Smooth muscle cell (in vitro differentiated cells): ENCODE data around the gene HERPUD1. TPM values are rescaled to one million over a fixed set of nuclear protein-coding genes. Genes with fewer than 3 reads are reported as not detected.

Source experiments
- DNase-seq: peaks from one replicate; lab custom pipeline; 2025; ENCODE audit not compliant: unreplicated experiment; lab: John Stamatoyannopoulos, UW
- H2AFZ ChIP-seq: fragments of 200-600 bp; sonication (generic); 2 replicates; pipeline ENCODE4 v1.6.0; 2016; ENCODE audit warnings: antibody characterized with exemption, low read depth, mild to moderate bottlenecking
- H3F3A ChIP-seq: fragments of 200-600 bp; sonication (generic); 2 replicates; pipeline ENCODE4 v1.6.0; 2017; ENCODE audit warnings: antibody characterized with exemption, low read depth
- H3K27ac ChIP-seq: fragments of 200-600 bp; sonication (generic); 2 replicates; pipeline ENCODE4 v1.5.1; 2016; ENCODE audit warnings: low read depth, mild to moderate bottlenecking
- H3K27me3 ChIP-seq: fragments of 200-600 bp; sonication (generic); 2 replicates; pipeline ENCODE4 v1.6.1; 2016; ENCODE audit warnings: low read depth, mild to moderate bottlenecking
- H3K36me3 ChIP-seq: fragments of 200-600 bp; sonication (generic); 2 replicates; pipeline ENCODE4 v1.5.1; 2016; ENCODE audit warnings: low read depth
- H3K4me1 ChIP-seq: fragments of 200-600 bp; sonication (generic); 2 replicates; pipeline ENCODE4 v1.5.1; 2016; ENCODE audit warnings: low read depth
- H3K4me2 ChIP-seq: fragments of 200-600 bp; sonication (generic); 2 replicates; pipeline ENCODE4 v1.6.0; 2016; ENCODE audit warnings: mild to moderate bottlenecking
- H3K4me3 ChIP-seq: fragments of 200-600 bp; sonication (generic); 2 replicates; pipeline ENCODE4 v1.5.1; 2016; ENCODE audit warnings: mild to moderate bottlenecking
- H3K79me2 ChIP-seq: fragments of 200-600 bp; sonication (generic); 2 replicates; pipeline ENCODE4 v1.6.0; 2016; ENCODE audit warnings: low read depth, mild to moderate bottlenecking
- H3K9ac ChIP-seq: fragments of 200-600 bp; sonication (generic); 2 replicates; pipeline ENCODE4 v1.6.0; 2016; ENCODE audit warnings: low read depth
- H3K9me3 ChIP-seq: fragments of 200-600 bp; sonication (generic); replicated peaks from 2 replicates; pipeline ENCODE4 v1.5.1; 2016; ENCODE audit warnings: low read depth
- H4K20me1 ChIP-seq: fragments of 200-600 bp; sonication (generic); 2 replicates; pipeline ENCODE4 v1.6.0; 2016; ENCODE audit warnings: low read depth
- CTCF ChIP-seq: fragments of 200-600 bp; sonication (generic); IDR thresholded peaks from 2 replicates; pipeline ENCODE4 v1.5.1; 2017; ENCODE audit warnings: borderline replicate concordance, mild to moderate bottlenecking, antibody characterized with exemption; ENCODE audit not compliant: insufficient read depth, poor library complexity, severe bottlenecking
- WGBS: methylation state at CpG from one replicate; pipeline ENCODE4 v1.1.7; 2016; ENCODE audit warnings: low lambda C conversion rate; 5-methylcytosine and 5-hydroxymethylcytosine counted together
- polyA plus RNA-seq: library from polyadenylated mRNA; unstranded; fragments of >200 nt; fragmentation: Nextera tagmentation; extraction: Ambion mirVana; gene quantifications from 2 replicates; pipeline ENCODE4 v1.2.1, GENCODE V29; 2016
- total RNA-seq: library from RNA; depleted of rRNA; stranded (reverse); fragments of >200 nt; gene quantifications from 2 replicates; pipeline ENCODE4 v1.2.3, GENCODE V29; 2014

HERPUD1 gene
- total and polyA plus RNA-seq, 2 experiments from 2014 or later, result 253 to 291 TPM

- Histone ChIP-seq H3K27me3 (no peaks in the 10 kb centered on the region), H3K4me1 (peaks cover 2% of the 10 kb centered on the region), H2AFZ (no peak overlapping the region), H3K9ac (no peak overlapping the region), H3K27ac (no peak overlapping the region), H3K9me3 (no peaks in the 10 kb centered on the region), H3F3A (peaks cover 4% of the 10 kb centered on the region), H3K79me2 (no peaks in the 10 kb centered on the region), H4K20me1 (no peaks in the 10 kb centered on the region), H3K4me2 (no peak overlapping the region), H3K4me3 (no peak overlapping the region), H3K36me3 (no peaks in the 10 kb centered on the region)
- WGBS, result 98% methylated on average over 10 of the region's 10 CpGs
- no peak for TF ChIP-seq CTCF
- DNase-seq, result no peak
Observed at GRCh38 chr16:56975714-56976113, 43.8 kb downstream of the HERPUD1 start.

GRCh38 chr16:56977216-56977615 is 45.3 kb downstream of the HERPUD1 start:
- Histone ChIP-seq H3K4me2 (no peak overlapping the region), H3K4me3 (no peak overlapping the region), H4K20me1 (no peaks in the 10 kb centered on the region), H3F3A (peaks cover 4% of the 10 kb centered on the region), H2AFZ (no peak overlapping the region), H3K27me3 (no peaks in the 10 kb centered on the region), H3K27ac (no peak overlapping the region), H3K4me1 (peaks cover 11% of the 10 kb centered on the region), H3K36me3 (no peaks in the 10 kb centered on the region), H3K9ac (no peak overlapping the region), H3K79me2 (no peaks in the 10 kb centered on the region), H3K9me3 (no peaks in the 10 kb centered on the region)
- no peak for TF ChIP-seq CTCF
- 72% methylated on average over 6 of the region's 6 CpGs for WGBS
- no peak for DNase-seq

- WGBS, result 92% methylated on average over 11 of the region's 11 CpGs
- Histone ChIP-seq H3K27ac (no peak overlapping the region), H3K9me3 (no peaks in the 10 kb centered on the region), H3K4me3 (no peak overlapping the region), H4K20me1 (no peaks in the 10 kb centered on the region), H3K27me3 (no peaks in the 10 kb centered on the region), H3F3A (peaks cover 4% of the 10 kb centered on the region), H3K4me2 (no peak overlapping the region), H3K79me2 (no peaks in the 10 kb centered on the region), H3K9ac (no peak overlapping the region), H3K36me3 (no peaks in the 10 kb centered on the region), H3K4me1 (peaks cover 11% of the 10 kb centered on the region), H2AFZ (no peak overlapping the region)
- DNase-seq, result no peak
- TF ChIP-seq CTCF, result no peak
Observed at GRCh38 chr16:56977823-56978430, 46.0 kb downstream of the HERPUD1 start.

- Histone ChIP-seq H3K79me2 (no peaks in the 10 kb centered on the region), H3K27ac (peak overlapping the region; percentile 53), H3K9ac (no peak overlapping the region), H3K4me1 (peaks cover 11% of the 10 kb centered on the region), H3K27me3 (no peaks in the 10 kb centered on the region), H4K20me1 (no peaks in the 10 kb centered on the region), H3K36me3 (no peaks in the 10 kb centered on the region), H3F3A (peaks cover 4% of the 10 kb centered on the region), H3K4me2 (no peak overlapping the region), H3K9me3 (no peaks in the 10 kb centered on the region), H3K4me3 (no peak overlapping the region), H2AFZ (no peak overlapping the region)
- DNase-seq, result no peak
- TF ChIP-seq CTCF, result no peak
- WGBS, result 83% methylated on average over 4 of the region's 4 CpGs
Observed at GRCh38 chr16:56980201-56980535, 48.2 kb downstream of the HERPUD1 start.
